PC-9 (cell line): Measurements from ENCODE around the gene C21orf58.

Experiments used
- CTCF ChIP-seq: fragments of 200-600 bp; sonication (generic); conservative IDR thresholded peaks from 2 replicates; pipeline ENCODE4 v1.6.1; 2017; ENCODE audit warnings: mixed run types, antibody characterized with exemption, mild to moderate bottlenecking, moderate library complexity
- EZH2 ChIP-seq: fragments of 200-600 bp; sonication (generic); IDR thresholded peaks from 2 replicates; pipeline ENCODE4 v1.8.0; 2017; ENCODE audit warnings: antibody characterized with exemption, low read depth

- TF ChIP-seq CTCF (no peak), EZH2 (no peak)
Measured at GRCh38 chr21:46366091-46366490, 42.4 kb upstream of the C21orf58 start.
